Measurements from ENCODE around the gene MMP24OS. TPM values are rescaled to one million over a fixed set of nuclear protein-coding genes. Genes with fewer than 3 reads are reported as not detected.

The MMP24OS gene
- total and polyA plus RNA-seq, 2 donors (not counting 3 experiments of a cell fraction or from before 2014, with no cell fraction given), result 35.1 to 55.6 TPM

GRCh38 chr20:35271073-35271882 is 6.6 kb downstream of the MMP24OS start:
- ChIA-PET POLR2A (no interaction called here), CTCF (interaction anchor here (2.5 to 11.4 kb wide), 3 partner anchors 125 to 176 kb away, joined by 7 to 177 read pairs (median 118); partner anchors contain the start of genes EDEM2 and GDF5)
- no peak overlapping the region for H3K27ac ChIP-seq (ENCODE audit: insufficient read depth, low read depth, low read length)
- no peak overlapping the region for H3K9ac ChIP-seq (replicated peaks; ENCODE audit: extremely low read depth, insufficient read depth, low read length)
- no TSS peak for BruUV-seq (replicated peaks)
- H3K79me2 ChIP-seq (ENCODE audit: control insufficient read depth, insufficient read depth, low read length), result no peaks in the 10 kb centered on the region
- no peak for TF ChIP-seq MYC (IDR thresholded peaks at IDR 0.05; ENCODE audit: low read depth, low read length)
- no peak for TF ChIP-seq GATA2 (IDR thresholded peaks at IDR 0.05; ENCODE audit: insufficient read depth, insufficient read length, low read depth, low read length)
- no peak for TF ChIP-seq POLR2AphosphoS5 (IDR thresholded peaks at IDR 0.05; ENCODE audit: insufficient read depth, low read depth, low read length)
- TF ChIP-seq, protein P1, sequence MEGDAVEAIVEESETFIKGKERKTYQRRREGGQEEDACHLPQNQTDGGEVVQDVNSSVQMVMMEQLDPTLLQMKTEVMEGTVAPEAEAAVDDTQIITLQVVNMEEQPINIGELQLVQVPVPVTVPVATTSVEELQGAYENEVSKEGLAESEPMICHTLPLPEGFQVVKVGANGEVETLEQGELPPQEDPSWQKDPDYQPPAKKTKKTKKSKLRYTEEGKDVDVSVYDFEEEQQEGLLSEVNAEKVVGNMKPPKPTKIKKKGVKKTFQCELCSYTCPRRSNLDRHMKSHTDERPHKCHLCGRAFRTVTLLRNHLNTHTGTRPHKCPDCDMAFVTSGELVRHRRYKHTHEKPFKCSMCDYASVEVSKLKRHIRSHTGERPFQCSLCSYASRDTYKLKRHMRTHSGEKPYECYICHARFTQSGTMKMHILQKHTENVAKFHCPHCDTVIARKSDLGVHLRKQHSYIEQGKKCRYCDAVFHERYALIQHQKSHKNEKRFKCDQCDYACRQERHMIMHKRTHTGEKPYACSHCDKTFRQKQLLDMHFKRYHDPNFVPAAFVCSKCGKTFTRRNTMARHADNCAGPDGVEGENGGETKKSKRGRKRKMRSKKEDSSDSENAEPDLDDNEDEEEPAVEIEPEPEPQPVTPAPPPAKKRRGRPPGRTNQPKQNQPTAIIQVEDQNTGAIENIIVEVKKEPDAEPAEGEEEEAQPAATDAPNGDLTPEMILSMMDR (IDR thresholded peaks at IDR 0.05; ENCODE audit: extremely low read depth in 1 of 2, insufficient read depth in 1 of 2, low read depth in 1 of 2, low read length in 2 of 2), result no peak
- TF ChIP-seq POLR2A (IDR thresholded peaks at IDR 0.05; ENCODE audit: low read depth, low read length), result no peak
- no peak for TF ChIP-seq MAX (IDR thresholded peaks at IDR 0.05; ENCODE audit: insufficient read depth, insufficient read length)
- TF ChIP-seq EZH2 (IDR thresholded peaks at IDR 0.05; ENCODE audit: borderline replicate concordance, low read depth, low read length, severe bottlenecking), result no peak
- no peak for TF ChIP-seq FOS (IDR thresholded peaks at IDR 0.05; ENCODE audit: borderline replicate concordance, insufficient read depth, low read length)
- no peak for TF ChIP-seq JUN (IDR thresholded peaks at IDR 0.05; ENCODE audit: borderline replicate concordance, insufficient read depth, insufficient read length, low read depth)
- peaks cover 0 to 4% of the 10 kb centered on the region in 2 experiments for H3K36me3 ChIP-seq (ENCODE audit: control insufficient read depth in 2 of 2, extremely low read depth in 1 of 2, insufficient read depth in 2 of 2, low read length in 2 of 2)
- no peak overlapping the region for H3K4me3 ChIP-seq (replicated peaks in 1 of 3; ENCODE audit: insufficient read depth in 1 of 3, low read depth in 1 of 3, low read length in 3 of 3)
- dilution Hi-C loops (cut with MboI; ENCODE audit: extremely low pct_ligation_motif_present, low sequenced_read_pairs) (loop anchor here (25.0 kb wide), 1 partner anchor 434 kb away; the partner anchor contains the start of gene NCOA6), intact Hi-C loops (cut with micrococcal nuclease) (no loop called here)
- DNase-seq (ENCODE audit: low read depth, low spot score) (no peak), FAIRE-seq (no peak)
- no peaks in the 10 kb centered on the region for H3K9me3 ChIP-seq (replicated peaks; ENCODE audit: control insufficient read depth, insufficient read depth, low read length)
- no peaks in the 10 kb centered on the region for H4K20me1 ChIP-seq (replicated peaks; ENCODE audit: control insufficient read depth, extremely low read depth, insufficient read depth, low read length)
- H2AFZ ChIP-seq (ENCODE audit: low read depth, low read length), result no peak overlapping the region
- H3K27me3 ChIP-seq (ENCODE audit: control insufficient read depth in 2 of 2, insufficient read depth in 2 of 2, low read length in 2 of 2), result no peaks in the 10 kb centered on the region
- H3K4me2 ChIP-seq (ENCODE audit: insufficient read depth, low read length), result no peak overlapping the region
- H3K4me1 ChIP-seq (ENCODE audit: control insufficient read depth, extremely low read depth, insufficient read depth, low read length), result no peaks in the 10 kb centered on the region
- H3K9me1 ChIP-seq (replicated peaks; ENCODE audit: control insufficient read depth, extremely low read depth, insufficient read depth, low read length), result no peaks in the 10 kb centered on the region
